ENCODE results near the gene FGD5. TPM values are rescaled to one million over a fixed set of nuclear protein-coding genes. Genes with fewer than 3 reads are reported as not detected.

Gene FGD5
- total RNA-seq, 1 donor: 0.10 TPM

DNA sequence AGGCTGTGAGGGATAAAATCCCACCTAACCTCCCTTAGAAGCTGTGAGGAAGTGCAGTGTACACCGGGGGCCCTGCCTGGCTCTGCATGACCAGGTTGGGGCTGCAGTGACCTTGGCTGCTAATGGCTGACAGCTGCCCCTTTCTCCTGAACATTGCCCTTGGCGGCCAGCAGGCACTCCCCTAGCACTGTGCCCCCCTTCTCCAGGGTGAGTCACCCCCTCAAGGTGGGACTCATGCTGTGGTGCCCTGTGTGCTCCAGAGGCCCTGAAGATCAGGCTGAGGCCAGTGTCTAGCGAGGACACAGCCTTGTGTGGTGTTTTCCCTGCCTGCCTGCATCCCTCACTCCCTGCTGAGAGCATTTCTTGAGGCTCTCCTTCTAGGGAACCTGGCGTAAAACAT lies 21.0 kb upstream of the FGD5 start:
- Histone ChIP-seq H3K27me3 (ENCODE audit: insufficient read depth, low read length) (no peaks in the 10 kb centered on the region), H3K4me1 (ENCODE audit: insufficient read depth, low read length) (no peaks in the 10 kb centered on the region), H3K4me3 (ENCODE audit: low read length) (no peak overlapping the region), H3K9me3 (ENCODE audit: low read depth, low read length) (no peaks in the 10 kb centered on the region)

DNA sequence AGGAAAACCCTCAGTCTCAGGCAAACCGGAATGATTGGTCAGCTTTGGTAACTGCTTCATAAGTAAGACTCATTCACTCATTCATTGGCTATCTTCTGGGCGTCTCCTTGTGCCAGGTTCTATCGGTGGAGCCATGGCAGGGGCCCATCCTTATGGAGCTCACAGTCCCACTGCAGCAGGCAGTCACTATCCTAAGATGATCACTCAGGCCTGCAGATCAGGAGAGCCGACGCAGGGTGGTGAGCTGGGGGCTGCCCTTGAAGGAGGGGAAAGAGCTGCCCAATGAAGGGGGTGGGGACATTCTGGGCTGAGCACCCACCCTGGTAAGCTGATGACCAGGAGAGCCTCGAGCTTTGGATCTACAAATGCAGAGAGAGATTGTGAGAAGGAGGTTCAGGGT lies 20.5 kb upstream of the FGD5 start:
- no peak overlapping the region for H3K4me3 ChIP-seq (ENCODE audit: low read length)
- H3K27me3 ChIP-seq (ENCODE audit: insufficient read depth, low read length): no peaks in the 10 kb centered on the region
- no peaks in the 10 kb centered on the region for H3K4me1 ChIP-seq (ENCODE audit: insufficient read depth, low read length)
- H3K9me3 ChIP-seq (ENCODE audit: low read depth, low read length): no peaks in the 10 kb centered on the region

DNA sequence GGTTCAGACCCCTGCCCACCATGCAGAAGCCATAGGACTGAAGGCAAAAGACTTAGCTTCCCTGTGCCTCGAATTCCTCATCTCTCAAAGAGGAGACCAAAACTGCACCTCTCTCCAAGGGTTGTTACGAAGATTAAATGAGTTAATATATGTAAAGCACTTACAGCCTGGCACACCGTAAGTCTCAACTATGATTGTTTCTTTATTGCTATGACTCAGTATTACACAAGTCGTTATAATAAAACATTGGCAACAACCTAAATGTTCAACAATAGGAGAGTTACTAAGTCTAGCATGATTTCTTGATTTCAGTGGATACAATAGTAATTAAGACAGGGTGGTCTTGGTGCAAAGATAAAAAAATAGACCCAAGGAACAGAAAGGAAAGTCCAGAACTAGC lies 19.6 kb upstream of the FGD5 start:
- no peaks in the 10 kb centered on the region for H3K9me3 ChIP-seq (ENCODE audit: low read depth, low read length)
- H3K4me3 ChIP-seq (ENCODE audit: low read length): no peak overlapping the region
- no peaks in the 10 kb centered on the region for H3K4me1 ChIP-seq (ENCODE audit: insufficient read depth, low read length)
- no peaks in the 10 kb centered on the region for H3K27me3 ChIP-seq (ENCODE audit: insufficient read depth, low read length)

DNA sequence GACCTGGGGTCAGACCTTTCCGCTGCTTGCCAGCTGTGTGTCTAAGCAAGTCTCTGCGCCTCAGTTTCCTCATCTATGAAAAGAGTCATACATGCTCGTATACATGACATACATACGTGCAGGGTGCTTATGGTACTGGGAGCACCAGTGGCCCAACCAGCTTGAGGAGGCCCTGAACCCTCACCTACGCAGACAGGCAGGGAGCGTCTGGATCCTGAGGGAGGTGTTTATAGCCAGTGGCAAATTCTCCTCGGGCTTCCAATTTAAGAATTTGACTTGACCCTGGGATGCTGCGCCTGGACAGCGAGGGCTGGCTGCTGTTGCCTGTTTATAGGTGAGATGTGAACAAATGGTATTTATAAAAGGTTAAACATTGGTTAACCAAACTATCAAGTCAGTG lies 17.7 kb upstream of the FGD5 start:
- H3K27me3 ChIP-seq (ENCODE audit: insufficient read depth, low read length): no peaks in the 10 kb centered on the region
- H3K4me3 ChIP-seq (ENCODE audit: low read length): no peak overlapping the region
- H3K9me3 ChIP-seq (ENCODE audit: low read depth, low read length): no peaks in the 10 kb centered on the region
- no peaks in the 10 kb centered on the region for H3K4me1 ChIP-seq (ENCODE audit: insufficient read depth, low read length)

DNA sequence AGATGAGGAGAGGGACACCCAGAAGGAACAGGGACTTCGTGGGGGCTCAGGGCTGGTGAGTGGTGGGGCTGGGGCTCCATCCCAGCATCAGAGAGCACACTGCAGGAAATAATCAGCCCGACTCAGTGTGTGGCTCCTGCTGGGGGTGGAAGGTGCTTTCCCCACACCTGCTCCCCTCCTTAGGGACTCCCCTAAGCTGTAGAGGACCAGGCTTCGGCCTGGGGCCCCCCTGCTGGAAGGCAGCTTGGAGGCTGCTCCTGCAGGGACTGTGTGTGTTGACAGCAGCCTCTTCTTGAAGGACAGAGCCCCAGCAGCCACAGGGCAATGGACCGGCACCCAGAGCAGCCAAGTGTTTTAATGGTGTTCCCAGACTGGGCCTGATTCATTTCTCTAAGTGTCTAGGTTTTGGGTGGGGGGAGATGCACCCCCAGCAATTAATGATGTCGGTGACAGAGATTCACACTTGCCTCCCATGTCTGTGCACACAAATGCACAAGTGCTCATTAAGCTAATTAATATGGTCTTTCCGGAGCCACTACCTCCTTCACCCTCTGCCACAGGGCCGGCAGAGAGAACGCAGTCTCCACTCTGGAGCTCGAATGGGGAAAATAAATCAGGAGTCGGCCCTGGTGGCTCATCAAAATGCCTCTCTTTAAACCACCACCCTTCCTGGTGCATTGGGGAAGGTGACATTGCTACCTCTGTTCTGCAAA lies 16.9 kb upstream of the FGD5 start:
- Histone ChIP-seq H3K4me1 (ENCODE audit: insufficient read depth, low read length) (no peaks in the 10 kb centered on the region), H3K4me3 (ENCODE audit: low read length) (no peak overlapping the region), H3K9me3 (ENCODE audit: low read depth, low read length) (no peaks in the 10 kb centered on the region), H3K27me3 (ENCODE audit: insufficient read depth, low read length) (no peaks in the 10 kb centered on the region)

DNA sequence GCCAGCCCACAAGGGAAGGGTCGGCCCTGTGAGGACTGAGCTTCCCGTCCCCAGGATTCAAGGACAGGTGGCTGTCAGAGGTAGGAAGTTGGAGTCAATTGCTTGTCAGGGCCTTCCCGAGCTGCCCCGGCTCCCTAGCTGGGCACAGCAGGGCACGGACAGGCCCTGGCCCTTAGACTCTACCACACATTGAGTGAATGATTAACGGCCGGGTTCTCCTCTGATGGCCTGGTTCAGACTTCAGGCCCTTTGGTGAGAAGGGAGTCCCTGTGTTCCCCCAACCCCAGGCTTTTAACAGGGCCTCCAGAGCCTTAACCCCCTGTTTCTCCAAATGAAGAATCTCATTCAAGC lies 16.4 kb upstream of the FGD5 start:
- Histone ChIP-seq H3K9me3 (ENCODE audit: low read depth, low read length) (no peaks in the 10 kb centered on the region), H3K4me3 (ENCODE audit: low read length) (no peak overlapping the region), H3K4me1 (ENCODE audit: insufficient read depth, low read length) (no peaks in the 10 kb centered on the region), H3K27me3 (ENCODE audit: insufficient read depth, low read length) (no peaks in the 10 kb centered on the region)

DNA sequence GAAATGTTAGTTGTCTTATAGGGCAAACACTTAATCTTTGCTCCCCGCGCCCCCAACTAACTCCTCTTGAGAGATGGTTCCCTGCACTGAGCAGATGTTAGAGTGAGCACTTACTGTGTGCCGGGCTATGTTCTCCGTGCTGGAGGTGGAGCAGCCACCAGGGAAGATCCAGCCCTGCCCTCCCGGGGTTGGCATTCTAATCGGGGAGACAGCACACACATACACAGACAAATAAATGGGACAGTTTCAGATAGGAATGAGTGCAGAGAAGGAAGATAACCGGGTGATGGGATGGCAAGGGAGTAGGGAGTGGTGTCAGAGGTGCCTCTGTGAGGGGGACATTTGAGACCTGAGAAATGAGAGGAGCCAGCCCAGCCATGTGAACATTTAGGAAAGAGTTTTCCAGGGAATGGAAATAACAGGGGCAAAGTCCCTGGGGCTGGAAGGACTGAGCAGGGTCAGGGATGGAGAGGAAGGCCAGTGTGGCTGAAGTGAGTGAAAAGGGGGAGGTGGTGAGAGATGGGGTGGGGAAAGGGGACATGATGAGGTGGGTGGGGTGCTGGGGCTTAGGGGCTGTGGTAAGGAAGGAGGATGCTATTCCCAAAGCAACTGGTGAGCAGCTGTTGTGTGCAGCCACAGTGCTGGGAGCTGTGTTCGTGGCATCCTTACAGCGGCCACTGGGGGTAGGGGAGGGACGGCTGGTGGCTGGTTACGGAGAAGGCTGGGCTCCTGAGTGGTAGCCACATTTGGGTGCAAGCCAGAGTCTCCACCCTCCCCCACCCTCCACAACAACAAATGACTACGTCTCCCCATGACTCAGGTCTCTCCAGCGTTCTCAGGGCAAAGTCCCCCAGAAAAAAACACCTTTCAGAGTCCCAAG lies 15.4 kb upstream of the FGD5 start:
- Histone ChIP-seq H3K9me3 (ENCODE audit: low read depth, low read length) (no peaks in the 10 kb centered on the region), H3K4me1 (ENCODE audit: insufficient read depth, low read length) (no peaks in the 10 kb centered on the region), H3K27me3 (ENCODE audit: insufficient read depth, low read length) (peaks cover 3% of the 10 kb centered on the region), H3K4me3 (ENCODE audit: low read length) (no peak overlapping the region)

DNA sequence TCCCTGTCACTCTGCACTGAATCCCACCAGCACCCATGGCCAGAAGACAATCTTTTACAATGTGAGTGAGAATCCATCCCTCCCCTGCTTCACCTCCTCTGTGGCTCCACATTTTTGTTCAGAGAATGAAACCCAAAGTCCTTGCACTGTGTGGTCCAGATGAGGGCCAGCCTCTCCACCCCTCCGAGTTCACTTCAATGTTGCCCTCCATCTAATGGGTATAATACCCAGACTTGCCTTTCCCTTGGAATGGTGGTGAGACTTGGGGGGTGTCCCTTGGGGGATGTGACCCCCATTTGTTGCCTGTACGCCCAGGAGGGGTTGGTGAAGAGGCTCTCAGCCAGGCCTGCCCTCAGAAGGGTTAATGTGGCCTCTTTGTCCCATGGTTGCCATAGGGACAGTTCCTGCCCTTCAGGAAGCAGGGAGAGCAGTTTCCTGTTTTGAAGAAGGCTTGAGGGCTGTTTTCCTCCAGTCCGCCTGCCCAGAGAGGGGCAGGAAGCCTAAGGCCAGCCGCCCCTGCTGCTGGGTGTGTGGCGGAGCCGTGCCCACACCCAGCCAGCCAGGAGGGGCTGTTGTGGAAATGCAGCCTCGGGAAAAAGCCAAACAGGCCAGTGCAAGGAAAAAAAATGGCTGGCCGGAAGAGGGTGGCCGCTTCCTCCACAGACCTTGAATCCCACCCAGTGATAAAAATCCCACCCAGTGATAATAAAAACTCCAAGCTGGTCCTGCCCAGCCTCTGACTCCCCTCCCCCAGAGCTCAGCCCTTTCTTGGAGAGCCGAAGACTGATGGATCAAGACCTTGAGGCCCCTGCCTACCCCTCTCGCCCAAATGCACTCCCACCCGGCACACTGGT lies 14.6 kb upstream of the FGD5 start:
- Histone ChIP-seq H3K9me3 (ENCODE audit: low read depth, low read length) (no peaks in the 10 kb centered on the region), H3K4me1 (ENCODE audit: insufficient read depth, low read length) (no peaks in the 10 kb centered on the region), H3K27me3 (ENCODE audit: insufficient read depth, low read length) (peaks cover 8% of the 10 kb centered on the region), H3K4me3 (ENCODE audit: low read length) (no peak overlapping the region)

DNA sequence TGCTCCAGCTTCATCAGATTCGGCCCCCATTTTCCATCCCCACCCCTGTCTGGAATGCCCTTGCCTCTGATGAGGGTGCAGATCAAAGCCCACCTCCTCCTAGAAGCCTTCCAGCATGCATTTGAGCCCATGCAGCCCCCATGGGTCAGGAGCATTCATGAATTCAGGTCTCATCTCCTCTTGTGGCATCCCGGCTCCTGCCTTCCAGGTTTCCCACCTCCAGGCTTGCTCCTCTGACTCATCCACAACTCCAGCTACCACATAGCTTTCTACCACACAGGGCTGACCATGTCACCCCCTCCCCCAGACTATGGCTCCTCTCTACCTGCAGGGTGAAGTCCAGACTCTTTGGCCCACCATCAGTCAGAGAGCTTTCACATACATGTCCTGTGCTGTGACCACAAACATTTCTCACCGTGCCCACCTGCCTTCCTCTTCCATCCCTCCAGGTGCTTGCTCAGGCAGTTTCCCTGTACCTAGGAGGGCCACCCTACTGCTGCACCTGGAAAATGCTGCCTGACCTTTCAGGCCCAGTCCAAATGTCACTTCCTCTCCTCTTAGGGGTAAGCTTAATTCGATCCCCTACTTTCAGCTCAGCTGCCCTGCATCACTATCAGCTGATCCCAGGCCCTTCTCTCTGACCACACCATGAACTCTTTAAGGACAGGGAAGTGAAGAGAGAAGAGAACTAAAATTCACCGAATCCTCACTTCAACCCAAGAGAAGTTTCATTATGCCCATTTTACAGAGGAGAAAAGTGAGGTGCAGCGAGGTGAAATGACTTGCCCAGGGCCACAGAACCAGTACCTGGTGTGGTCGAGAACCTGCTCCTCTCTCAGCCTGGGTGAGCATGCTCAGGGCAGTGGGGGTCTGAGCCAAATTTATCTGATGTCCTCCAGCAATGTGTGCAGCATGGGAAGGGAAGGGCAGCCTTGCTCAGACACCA lies 13.7 kb upstream of the FGD5 start:
- Histone ChIP-seq H3K4me3 (ENCODE audit: low read length) (no peak overlapping the region), H3K27me3 (ENCODE audit: insufficient read depth, low read length) (peaks cover 17% of the 10 kb centered on the region), H3K9me3 (ENCODE audit: low read depth, low read length) (no peaks in the 10 kb centered on the region), H3K4me1 (ENCODE audit: insufficient read depth, low read length) (no peaks in the 10 kb centered on the region)

DNA sequence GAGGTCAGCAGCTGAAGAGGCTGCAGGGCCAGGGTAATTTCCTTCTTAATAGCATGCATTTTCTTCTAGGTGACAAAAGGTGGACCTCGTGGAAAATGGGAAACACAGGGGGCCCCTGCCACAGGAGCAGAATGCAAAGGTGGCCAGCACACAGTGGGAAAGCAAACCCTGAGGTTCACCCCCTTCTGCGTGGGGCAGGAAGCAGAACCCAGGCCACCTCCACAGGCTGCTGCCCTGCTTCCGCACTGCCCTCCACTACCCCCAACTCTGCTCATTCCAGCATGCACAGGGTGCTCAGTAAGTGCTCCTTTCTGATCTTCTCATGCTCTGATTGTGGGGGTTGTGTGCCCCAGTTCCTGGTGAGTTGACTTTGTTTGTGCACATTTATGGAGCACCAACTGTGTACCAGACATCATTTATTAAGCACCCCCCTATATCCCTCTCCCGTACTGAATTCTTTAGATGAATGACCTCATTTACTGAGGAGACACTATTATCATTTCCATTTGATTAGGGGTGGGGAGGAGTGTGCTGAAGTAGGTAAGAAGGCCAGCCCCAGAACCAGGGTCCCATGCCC lies 12.7 kb upstream of the FGD5 start:
- Histone ChIP-seq H3K27me3 (ENCODE audit: insufficient read depth, low read length) (peaks cover 22% of the 10 kb centered on the region), H3K9me3 (ENCODE audit: low read depth, low read length) (no peaks in the 10 kb centered on the region), H3K4me3 (ENCODE audit: low read length) (no peak overlapping the region), H3K4me1 (ENCODE audit: insufficient read depth, low read length) (no peaks in the 10 kb centered on the region)

DNA sequence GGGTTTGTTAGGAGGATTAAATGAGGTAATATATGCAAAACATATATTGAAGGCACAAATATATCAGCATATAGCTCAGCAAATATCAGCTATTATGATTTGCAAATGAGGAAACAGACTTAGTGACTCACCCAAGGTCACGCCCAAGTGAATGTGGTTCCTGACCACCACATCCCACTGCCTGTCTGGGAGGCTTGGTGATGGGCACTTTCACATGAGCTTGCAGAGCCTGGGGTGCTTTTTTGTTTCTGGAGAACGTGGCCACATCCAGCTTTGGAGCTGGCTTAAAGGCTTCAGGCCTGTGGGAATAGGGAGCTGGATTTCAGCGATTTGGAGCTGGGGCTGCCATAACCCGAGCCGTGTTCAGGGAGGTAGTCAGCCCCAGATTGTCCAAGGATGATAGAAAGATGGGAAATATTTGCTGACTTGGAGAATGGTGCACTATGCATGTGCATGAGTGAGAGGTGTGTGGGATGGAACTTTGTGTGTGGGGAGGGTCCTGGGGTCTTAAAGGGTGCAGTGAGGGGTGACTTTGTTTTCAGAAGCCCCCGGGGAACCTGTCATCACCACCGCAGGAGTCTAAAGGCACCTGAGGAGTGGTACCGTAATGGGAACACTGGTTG lies 12.0 kb upstream of the FGD5 start:
- Histone ChIP-seq H3K27me3 (ENCODE audit: insufficient read depth, low read length) (peaks cover 29% of the 10 kb centered on the region), H3K4me3 (ENCODE audit: low read length) (no peak overlapping the region)

DNA sequence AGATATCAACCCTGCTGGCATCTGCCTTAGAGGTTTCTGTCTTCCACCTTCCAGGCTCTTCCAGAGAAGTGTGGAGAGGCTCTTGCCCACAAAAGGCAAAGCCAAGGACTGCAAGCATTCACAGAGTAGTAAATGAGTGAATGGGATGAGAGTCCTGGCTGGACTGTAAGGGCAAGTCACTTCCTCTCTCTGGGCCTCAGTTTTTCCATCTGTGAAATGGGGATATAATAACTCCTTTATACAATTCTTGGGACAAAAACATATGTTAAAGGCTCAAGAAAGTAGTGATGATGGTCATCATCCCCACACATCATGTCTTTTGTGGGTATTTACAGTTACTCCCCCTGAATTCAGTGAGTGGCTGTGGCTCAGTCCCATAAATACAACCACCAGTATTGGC lies 10.7 kb upstream of the FGD5 start:
- no peaks in the 10 kb centered on the region for H3K9me3 ChIP-seq (ENCODE audit: low read depth, low read length)
- no peak overlapping the region for H3K4me3 ChIP-seq (ENCODE audit: low read length)
- no peaks in the 10 kb centered on the region for H3K4me1 ChIP-seq (ENCODE audit: insufficient read depth, low read length)
- peaks cover 42% of the 10 kb centered on the region for H3K27me3 ChIP-seq (ENCODE audit: insufficient read depth, low read length)

More for the DNA sequence above, 12.0 kb upstream of the FGD5 start:
- H3K4me1 ChIP-seq (ENCODE audit: insufficient read depth, low read length): no peaks in the 10 kb centered on the region
- no peaks in the 10 kb centered on the region for H3K9me3 ChIP-seq (ENCODE audit: low read depth, low read length)

DNA sequence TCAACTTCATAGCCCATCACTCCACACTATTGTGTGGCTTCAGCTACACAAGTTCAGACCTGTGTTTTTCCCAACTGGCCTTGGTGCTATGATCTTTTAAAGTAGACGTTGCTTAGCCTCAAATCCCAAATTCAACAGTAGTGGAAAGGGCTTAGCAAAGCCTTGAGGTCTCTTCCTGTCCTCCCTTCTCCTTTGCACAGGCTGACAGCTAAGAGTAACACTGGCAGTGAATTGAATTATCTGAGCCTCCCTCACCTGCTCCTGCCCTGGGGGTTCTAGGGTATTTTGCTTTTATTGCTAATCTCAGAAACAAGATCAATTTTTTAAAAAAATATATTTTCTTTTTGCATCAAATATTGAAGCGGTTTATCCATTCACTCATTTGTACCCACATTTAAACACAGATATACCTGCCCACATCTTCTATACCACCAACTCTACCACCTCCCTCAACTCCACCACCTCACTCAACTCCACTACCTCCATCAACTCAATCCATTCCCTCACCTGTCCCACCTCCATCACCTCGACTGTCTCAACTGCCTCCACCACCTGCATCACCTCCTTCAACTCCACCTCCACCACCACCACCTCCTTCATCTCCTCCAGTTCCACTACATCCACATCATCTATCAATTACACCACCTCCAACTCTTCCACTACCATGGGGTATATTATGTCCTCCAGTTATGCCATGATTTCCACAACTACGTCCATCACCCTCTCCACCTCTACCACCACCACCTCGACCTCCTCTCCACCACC lies 10.1 kb upstream of the FGD5 start:
- no peaks in the 10 kb centered on the region for H3K9me3 ChIP-seq (ENCODE audit: low read depth, low read length)
- peaks cover 45% of the 10 kb centered on the region for H3K27me3 ChIP-seq (ENCODE audit: insufficient read depth, low read length)
- no peaks in the 10 kb centered on the region for H3K4me1 ChIP-seq (ENCODE audit: insufficient read depth, low read length)
- no peak overlapping the region for H3K4me3 ChIP-seq (ENCODE audit: low read length)
